ENCODE results near the gene CHCHD6. TPM values are rescaled to one million over a fixed set of nuclear protein-coding genes. Genes with fewer than 3 reads are reported as not detected.

CHCHD6 gene
- total RNA-seq, 1 experiment from 2014 or later, result 40.9 TPM

DNA sequence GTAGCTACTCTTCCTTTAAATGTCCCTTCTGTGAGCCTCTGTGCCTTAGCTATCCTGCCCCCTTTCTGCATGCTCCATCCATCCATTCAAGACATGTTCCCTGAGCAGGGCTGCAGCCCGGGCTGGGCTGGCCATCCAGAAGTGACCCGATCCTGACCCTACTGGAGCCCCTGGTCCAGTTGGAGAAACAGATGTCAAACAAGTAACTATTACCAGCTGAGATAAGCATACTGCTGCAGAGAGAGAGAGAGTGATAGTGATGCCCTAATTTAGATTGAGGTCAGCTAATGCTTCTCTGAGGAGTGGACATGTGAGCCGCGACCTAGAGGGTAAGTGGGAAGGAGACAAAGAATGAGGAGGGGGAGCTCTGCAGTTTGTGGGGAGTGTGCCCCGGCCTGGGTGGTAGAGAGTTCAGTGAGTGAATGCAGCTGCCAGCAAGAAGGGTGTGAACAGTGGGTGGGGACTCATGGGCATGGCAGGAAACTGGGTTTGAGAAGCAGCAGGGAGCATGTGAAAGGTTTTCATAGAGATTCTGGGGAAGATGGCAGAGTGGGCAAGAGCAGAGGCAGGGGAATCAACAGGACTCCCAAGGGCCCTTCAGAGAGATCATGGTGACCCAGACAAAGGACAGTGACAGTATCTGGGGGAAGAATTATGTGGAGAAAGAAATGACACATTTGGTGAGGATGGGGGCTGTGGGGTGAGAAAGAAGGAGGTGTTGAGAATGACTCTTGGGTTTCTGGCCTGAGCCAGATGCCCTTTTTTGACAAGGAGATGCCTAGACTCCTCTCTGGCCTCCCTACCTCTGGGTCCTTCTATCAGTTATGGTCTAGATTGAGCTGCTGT, 44.9 kb downstream of the CHCHD6 start:
- ChIA-PET POLR2A (no interaction called here), CTCF (interaction anchor here (1.2 to 1.6 kb wide), 2 partner anchors 11 to 12 kb away, joined by 3 to 6 read pairs; no protein-coding TSS in a partner anchor)
- H3K4me3 Mint-ChIP-seq, result no peak overlapping the region
- ATAC-seq, result no peak
- TF ChIP-seq ZNF671 (CRISPR knock-in tag; IDR thresholded peaks at IDR 0.05), result no peak
- TF ChIP-seq, protein P1, sequence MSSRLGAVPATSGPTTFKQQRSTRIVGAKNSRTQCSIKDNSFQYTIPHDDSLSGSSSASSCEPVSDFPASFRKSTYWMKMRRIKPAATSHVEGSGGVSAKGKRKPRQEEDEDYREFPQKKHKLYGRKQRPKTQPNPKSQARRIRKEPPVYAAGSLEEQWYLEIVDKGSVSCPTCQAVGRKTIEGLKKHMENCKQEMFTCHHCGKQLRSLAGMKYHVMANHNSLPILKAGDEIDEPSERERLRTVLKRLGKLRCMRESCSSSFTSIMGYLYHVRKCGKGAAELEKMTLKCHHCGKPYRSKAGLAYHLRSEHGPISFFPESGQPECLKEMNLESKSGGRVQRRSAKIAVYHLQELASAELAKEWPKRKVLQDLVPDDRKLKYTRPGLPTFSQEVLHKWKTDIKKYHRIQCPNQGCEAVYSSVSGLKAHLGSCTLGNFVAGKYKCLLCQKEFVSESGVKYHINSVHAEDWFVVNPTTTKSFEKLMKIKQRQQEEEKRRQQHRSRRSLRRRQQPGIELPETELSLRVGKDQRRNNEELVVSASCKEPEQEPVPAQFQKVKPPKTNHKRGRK (CRISPR knock-in tag; IDR thresholded peaks at IDR 0.05; ENCODE audit: borderline replicate concordance), result no peak
- no peak for TF ChIP-seq SMAD4 (CRISPR knock-in tag; IDR thresholded peaks at IDR 0.05)
- TF ChIP-seq HMGA2 (CRISPR knock-in tag; IDR thresholded peaks at IDR 0.05), result no peak
- TF ChIP-seq, protein P2, sequence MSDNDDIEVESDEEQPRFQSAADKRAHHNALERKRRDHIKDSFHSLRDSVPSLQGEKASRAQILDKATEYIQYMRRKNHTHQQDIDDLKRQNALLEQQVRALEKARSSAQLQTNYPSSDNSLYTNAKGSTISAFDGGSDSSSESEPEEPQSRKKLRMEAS (CRISPR knock-in tag; IDR thresholded peaks at IDR 0.05), result no peak
- no peak for TF ChIP-seq MXD4 (CRISPR knock-in tag; IDR thresholded peaks at IDR 0.05; ENCODE audit: borderline replicate concordance)
- no peak for DNase-seq (ENCODE audit: low spot score)
- no peak overlapping the region; the same call in 1 of the 2 replicates for H3K27ac Mint-ChIP-seq
- H3K36me3 Mint-ChIP-seq, result 0 out of 2 replicates have a peak, but pooled peaks cover 4% of the 10 kb centered on the region
- peaks cover 41% of the 10 kb centered on the region for H3K4me1 Mint-ChIP-seq
- H3K27me3 Mint-ChIP-seq (ENCODE audit: low read depth), result no peaks in the 10 kb centered on the region
- no peaks in the 10 kb centered on the region for H3K9me3 Mint-ChIP-seq

DNA sequence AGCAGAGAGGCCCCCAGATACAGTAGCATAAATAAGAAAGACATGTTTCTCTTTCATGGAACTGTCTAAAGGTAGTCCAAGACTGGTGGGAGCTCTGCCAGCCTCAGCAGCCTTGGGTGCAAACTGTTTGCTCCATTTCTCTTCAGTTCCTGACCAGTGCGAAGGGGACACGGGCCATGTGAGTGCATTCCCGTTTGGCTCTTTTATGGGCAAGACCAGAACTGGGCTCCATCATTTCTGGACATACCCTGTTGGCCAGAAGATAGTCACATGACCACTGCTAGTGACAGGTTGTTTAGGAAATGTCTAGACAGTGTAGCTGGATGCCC, 45.5 kb downstream of the CHCHD6 start:
- no peaks in the 10 kb centered on the region for H3K9me3 Mint-ChIP-seq
- ATAC-seq (no peak), DNase-seq (ENCODE audit: low spot score) (no peak)
- CTCF ChIA-PET, result interaction anchor here (1.2 kb wide), 1 partner anchor 12 kb away, joined by 6 read pairs; no protein-coding TSS in a partner anchor
- TF ChIP-seq FOXK1 (CRISPR knock-in tag; IDR thresholded peaks at IDR 0.05), result no peak
- no peak for TF ChIP-seq KAT7 (CRISPR knock-in tag; IDR thresholded peaks at IDR 0.05; ENCODE audit: borderline replicate concordance)
- TF ChIP-seq TEAD4 (CRISPR knock-in tag; IDR thresholded peaks at IDR 0.05), result no peak
- no peak for TF ChIP-seq JAZF1 (CRISPR knock-in tag; IDR thresholded peaks at IDR 0.05)
- TF ChIP-seq, protein P3, sequence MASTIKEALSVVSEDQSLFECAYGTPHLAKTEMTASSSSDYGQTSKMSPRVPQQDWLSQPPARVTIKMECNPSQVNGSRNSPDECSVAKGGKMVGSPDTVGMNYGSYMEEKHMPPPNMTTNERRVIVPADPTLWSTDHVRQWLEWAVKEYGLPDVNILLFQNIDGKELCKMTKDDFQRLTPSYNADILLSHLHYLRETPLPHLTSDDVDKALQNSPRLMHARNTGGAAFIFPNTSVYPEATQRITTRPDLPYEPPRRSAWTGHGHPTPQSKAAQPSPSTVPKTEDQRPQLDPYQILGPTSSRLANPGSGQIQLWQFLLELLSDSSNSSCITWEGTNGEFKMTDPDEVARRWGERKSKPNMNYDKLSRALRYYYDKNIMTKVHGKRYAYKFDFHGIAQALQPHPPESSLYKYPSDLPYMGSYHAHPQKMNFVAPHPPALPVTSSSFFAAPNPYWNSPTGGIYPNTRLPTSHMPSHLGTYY (CRISPR knock-in tag; IDR thresholded peaks at IDR 0.05), result no peak
- no peak for TF ChIP-seq MXD4 (CRISPR knock-in tag; IDR thresholded peaks at IDR 0.05; ENCODE audit: borderline replicate concordance)
- TF ChIP-seq ESRRA (CRISPR knock-in tag; IDR thresholded peaks at IDR 0.05; ENCODE audit: borderline replicate concordance), result no peak
- TF ChIP-seq GTF2I (CRISPR knock-in tag; conservative IDR thresholded peaks at IDR 0.05), result no peak
- TF ChIP-seq, protein P1 (CRISPR knock-in tag; IDR thresholded peaks at IDR 0.05; ENCODE audit: borderline replicate concordance), result no peak
- TF ChIP-seq ZNF396 (CRISPR knock-in tag; IDR thresholded peaks at IDR 0.05; ENCODE audit: borderline replicate concordance), result no peak
- TF ChIP-seq IRF2 (CRISPR knock-in tag; IDR thresholded peaks at IDR 0.05; ENCODE audit: borderline replicate concordance, low read depth), result no peak
- TF ChIP-seq, protein P4, sequence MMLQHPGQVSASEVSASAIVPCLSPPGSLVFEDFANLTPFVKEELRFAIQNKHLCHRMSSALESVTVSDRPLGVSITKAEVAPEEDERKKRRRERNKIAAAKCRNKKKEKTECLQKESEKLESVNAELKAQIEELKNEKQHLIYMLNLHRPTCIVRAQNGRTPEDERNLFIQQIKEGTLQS (CRISPR knock-in tag; conservative IDR thresholded peaks at IDR 0.05), result no peak
- no peak for TF ChIP-seq CBFB (CRISPR knock-in tag; IDR thresholded peaks at IDR 0.05; ENCODE audit: low read depth)
- TF ChIP-seq, protein P5, sequence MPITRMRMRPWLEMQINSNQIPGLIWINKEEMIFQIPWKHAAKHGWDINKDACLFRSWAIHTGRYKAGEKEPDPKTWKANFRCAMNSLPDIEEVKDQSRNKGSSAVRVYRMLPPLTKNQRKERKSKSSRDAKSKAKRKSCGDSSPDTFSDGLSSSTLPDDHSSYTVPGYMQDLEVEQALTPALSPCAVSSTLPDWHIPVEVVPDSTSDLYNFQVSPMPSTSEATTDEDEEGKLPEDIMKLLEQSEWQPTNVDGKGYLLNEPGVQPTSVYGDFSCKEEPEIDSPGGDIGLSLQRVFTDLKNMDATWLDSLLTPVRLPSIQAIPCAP (CRISPR knock-in tag; IDR thresholded peaks at IDR 0.05), result no peak
- H3K4me1 Mint-ChIP-seq, result peaks cover 41% of the 10 kb centered on the region
- no peak overlapping the region for H3K27ac Mint-ChIP-seq
- POLR2A ChIA-PET, result no interaction called here
- H3K4me3 Mint-ChIP-seq, result no peak overlapping the region
- H3K27me3 Mint-ChIP-seq (ENCODE audit: low read depth), result no peaks in the 10 kb centered on the region
- 0 out of 2 replicates have a peak, but pooled peaks cover 4% of the 10 kb centered on the region for H3K36me3 Mint-ChIP-seq

Measured in WTC11 (cell line).